HG03575 (cell line): ENCODE results near the gene CETN3.

Experiments
- ATAC-seq: cut with Tn5 transposase; IDR thresholded peaks from one replicate; pipeline ENCODE4 v1.9.1; 2021; ENCODE audit not compliant: unreplicated experiment, insufficient number of reproducible peaks, low FRiP score; ENCODE audit errors: extremely low read depth

Gene CETN3

DNA sequence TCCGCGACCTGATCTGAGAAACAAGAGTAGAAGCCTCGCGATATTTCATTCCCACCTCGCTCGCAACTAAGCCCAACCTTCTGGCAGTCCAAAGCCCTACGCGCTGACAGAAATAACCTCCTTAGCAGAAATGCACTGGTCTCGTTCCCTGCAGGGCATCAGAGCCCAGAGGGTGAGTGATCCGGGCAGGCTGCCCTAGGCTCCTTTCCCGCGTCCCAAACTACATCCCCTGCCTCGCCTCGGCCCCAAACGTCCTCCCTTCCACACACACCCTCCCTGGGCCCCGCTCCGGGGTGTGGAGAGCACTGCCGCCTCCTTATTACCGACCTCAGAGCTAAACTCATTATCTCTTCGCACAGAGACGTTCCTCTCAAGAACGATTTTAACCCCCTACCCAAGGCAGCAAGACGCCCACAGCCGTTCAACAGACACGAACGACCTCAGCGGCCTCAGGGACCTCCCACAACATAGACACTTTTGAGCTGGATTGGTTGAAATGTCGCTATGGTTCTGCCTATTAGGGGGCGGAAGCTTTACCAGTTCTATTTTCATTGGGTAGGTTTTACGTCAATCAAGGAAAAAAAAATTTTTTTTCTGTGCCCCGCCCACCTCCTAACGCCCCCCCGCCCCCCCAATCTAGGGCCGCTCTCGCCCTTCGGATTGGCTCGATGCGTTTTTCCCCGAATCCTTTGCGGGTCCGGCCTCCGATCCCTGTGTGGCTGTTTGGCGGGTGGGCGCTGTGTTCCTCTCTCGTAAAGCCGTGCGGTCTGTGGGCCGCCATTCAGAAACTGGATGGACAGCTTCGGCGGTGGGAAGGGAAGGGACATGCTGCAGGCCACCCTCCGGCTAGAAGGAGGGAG is at the start of gene CETN3:
Gene CETN3 (minus strand): TSS at position 439 of the 860 bp plus-strand sequence. CDS start 95 bp downstream, at position 344.
- peak; percentile 90 for ATAC-seq

DNA sequence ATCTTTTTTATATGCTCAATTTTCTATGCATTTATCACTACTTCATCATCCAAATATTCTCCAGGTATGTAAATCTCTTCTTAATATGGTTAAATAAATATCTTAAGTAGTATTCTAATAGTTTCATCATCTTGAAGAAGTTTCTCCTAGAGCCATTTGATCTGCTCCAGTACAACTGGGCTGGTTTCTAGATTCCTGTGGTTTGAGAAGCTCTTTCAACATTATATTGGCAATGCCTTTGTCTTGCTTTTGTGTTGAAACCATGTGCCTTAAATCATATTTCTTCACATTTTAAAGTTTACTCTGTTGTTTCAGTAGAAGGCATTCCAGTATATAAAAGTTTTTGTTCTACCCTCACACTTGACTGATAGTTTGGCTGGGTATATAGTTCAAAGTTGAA is 37.4 kb upstream of the CETN3 start:
- ATAC-seq: no peak

DNA sequence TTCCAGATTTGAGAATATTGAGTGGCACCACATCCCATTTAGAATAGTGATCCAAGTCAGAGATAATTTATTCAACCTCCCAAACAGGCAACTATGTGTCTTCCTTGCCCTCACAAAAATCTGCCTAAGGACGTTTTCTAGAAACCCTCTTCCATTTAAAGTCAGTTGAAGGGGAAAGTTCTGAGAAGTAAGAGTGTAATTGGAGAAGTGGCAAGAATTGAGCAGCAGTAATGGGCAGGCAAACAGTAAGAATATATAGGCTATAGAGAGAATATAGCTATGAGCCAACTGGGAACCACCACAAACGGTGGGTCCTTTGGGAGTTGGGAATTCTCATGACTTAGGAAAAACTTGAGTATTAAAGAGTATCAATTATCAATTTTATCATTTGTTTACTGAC is 31.1 kb upstream of the CETN3 start:
- no peak for ATAC-seq

DNA sequence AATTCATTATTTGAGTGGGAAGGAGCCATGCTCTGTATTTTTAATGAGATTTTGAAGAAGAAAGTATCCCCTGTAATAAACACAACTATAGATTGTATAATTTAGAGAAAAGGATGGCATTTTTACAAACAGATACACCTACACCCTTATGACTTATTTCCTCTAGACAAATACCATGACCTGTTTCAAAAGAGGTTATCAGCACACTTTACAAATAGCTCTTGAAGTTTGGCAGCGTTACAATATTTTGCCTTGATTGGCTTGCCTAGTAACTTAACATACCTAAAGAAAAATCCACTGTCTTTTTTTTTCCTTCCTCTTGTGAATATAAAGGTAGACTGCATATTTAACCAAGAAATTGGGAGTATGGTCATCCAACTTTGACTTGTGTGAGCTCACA is 28.5 kb upstream of the CETN3 start:
- ATAC-seq: no peak

DNA sequence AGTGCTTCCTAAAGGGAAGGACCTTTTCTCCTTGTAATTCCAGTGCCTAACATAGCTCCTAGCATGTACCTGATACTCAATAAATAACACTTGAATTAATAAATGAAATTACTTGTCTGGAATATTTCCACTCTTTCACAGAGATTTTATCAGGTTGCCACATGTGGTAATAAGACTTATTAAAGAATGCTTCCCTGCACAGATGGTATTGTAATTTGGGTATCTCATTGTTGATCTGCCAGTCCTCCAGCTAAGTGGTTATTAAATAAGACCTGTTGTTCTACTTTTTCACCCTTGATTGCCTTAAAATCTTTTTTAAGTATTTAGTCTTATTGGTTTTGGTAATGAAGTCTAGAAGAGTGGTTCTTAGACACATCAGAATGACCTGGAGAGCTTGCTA is 28.1 kb upstream of the CETN3 start:
- no peak for ATAC-seq

DNA sequence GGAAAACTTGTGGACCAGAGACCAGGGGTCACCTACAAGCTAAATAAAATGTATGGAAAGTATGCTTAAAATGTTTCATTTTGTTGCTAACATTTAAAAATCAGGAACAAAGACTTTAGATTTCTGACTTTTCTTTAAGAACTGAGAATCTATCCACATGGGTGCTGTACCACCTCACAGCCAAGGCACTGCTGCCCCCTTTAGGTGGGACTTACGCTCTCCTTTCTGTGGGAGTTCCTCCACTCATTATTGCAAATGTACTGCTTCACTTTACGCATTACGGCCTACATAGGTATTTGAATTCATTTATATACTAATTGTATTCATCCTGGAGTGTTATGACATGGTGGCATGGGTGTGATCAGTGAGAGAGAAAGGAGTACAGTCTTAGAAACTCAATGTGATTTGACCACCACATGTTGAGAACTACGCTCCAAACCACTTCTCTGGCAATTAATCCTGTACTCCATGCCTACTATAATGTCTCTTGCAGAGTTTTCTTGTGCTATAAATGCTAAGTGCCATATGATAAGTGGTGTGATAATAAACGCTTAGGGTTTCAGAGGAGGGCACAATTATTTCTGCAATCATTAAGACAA is 24.7 kb upstream of the CETN3 start:
- ATAC-seq: no peak

DNA sequence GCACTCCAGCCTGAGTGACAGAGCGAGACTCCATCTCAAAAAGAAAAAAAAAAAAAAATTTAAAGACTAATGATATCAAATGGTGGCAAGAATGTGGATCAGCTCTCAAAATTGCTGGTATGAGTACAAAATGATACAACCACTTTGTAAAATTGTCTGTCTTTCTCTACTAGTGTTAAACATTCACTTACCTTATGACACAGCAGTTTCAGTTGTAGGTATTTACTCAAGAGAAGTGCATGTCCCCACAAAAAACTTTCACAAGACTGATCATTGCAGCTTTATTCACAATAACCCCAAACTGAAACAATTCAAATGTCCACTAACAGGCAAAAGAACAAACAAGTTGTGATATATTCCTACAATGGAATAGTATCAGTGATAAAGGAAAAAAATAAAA is 14.7 kb upstream of the CETN3 start:
- ATAC-seq: no peak

DNA sequence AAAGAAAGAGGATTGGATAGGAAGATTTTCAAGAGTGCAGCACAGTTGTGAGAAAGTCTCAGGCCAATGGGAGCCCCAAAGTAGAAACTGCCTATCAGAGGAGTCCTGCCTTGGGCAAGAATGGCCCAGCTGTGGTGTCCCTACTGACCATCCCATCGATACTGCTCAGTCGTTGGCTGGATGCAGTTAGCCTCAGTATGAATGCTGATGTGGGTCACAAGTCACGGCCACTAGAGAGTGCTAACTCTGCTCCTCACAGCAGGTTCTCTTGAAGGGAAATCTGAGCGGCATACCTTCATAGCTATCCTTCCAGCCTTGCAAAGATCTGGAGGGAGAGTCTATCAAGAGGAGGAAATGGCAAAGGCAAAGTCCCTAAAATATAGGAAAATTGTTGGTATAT is 11.6 kb upstream of the CETN3 start:
- ATAC-seq: no peak

DNA sequence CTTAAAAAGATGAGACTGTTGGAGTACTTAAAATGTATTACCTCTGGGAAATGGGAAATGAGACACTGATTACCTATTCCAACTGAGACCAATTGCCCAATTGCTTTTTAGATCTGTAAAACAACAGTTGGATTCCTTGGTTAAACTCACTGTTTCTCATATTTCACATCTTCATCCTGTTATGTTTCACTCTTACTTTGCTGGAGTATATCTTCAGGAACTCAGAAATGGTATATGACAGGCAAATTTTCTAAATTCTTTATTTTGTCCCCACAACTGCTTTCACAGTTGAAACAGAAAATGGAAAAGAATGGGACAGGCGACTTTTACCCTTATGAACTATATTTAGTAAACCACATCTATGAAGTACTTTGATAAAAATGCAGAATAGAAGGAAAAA is 8.7 kb upstream of the CETN3 start:
- ATAC-seq: no peak

DNA sequence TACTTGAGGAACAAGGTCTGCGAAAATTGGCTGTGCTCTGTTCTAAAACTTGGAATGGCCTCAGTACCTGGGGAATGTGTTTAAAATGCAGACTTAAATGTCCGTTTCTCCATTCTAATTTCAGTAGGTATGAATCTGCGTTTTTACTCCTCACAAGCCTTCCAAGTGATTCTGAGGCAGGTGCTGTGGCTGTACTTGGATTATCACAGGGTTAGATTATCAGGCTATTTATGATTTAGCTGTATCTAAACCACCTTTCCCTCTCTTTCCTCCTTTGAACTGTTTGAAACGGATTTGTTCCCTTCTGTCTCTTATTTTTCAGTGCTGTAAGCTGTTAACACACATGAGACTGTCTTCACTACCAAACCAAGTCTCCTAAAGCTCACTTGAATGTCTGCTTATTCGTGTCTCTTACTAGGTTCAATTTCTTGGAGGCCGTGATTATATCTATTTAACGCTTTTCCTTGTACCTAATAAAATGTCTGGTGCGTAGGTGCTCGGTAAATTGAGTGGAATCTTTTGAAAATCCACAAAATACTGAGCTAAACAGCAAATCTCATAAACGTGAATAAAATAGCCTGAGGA is 714 bp upstream of the CETN3 start:
- ATAC-seq: peak; percentile 0

DNA sequence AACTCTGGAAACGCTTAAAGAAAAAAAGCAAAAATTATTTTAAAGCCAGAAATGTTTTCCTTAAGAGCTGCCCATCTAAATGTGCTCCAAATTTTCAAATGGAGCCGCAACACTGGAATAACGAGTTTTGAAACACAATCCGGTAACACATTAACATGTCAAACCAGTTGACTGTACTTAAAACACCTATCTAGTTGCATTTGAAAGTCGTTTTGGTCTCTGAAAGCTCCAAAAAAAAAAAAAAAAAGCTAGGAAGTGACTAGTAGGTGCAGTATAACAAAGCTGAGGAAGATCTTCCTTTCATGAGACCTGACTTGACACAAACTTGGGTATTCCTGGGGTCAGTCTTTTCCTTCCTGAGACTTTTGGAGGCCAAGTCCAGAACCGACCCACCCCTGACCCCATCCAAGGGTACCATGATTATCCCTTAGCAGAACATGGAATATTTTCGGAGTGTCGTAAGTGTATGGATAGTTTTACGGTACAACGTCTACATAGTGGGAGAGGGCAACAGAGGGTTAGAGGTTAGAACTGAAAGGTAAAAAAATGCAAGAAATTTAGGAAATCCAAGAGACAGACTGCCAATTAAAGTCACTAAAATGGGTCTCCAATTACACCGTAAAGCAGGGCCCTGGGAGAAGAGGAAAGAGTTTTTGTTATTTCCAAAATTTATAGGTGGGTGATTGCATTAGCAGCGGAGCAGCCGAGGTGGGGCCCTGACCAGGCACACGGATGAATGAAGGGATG is 812 bp downstream of the CETN3 start:
- ATAC-seq: no peak

DNA sequence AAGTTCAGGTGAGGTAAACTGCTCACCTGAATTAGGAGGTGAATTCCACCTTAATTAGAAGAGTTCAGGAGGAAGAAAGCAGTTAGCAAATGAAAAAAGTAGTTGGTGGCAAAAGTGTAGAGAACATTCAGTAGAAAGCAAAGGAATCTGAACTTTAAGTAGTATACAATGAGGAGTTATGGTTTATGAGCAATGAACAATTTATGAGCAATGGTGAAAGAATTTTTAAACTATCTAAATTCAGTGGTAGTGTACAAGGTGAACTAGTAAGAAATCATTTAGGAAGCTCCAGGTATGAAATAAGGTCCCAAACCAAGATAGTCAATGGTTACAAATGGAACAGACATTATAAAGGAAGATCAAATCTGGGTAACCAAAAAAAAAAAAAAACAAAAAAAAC is 3.1 kb downstream of the CETN3 start:
- no peak for ATAC-seq

DNA sequence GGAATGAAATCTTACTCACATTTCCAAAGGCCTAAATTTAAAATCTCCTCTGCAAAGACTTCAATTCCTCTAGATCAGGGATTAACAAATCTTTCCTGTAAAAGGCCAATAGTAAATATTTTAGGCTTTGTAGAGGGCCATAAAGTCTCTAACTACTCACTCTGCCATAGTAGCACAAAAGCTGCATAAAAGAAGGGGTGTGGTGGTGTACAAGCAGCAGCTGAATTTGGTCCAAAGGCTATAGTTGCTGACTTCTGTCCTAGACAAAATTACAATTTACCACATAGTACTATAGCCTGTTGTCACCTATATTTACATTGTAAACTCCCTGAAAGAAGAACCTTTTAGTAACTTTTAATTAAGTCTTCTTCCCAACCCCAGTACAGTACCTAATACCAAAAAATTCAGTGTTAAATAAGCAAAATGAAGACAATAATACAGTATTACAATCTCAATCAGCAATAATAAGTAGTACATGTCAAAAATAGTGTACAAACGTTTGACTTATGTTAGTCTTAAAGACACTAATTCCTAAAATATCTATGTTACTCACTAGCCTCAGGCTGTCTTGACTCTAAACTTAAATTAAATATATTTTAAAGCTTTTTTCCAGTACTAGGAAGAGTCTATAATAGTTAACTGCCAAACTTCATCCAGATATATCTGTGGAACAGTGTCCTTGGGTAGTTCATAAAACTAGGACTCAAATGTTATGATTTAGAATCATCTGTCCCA is 6.9 kb downstream of the CETN3 start:
- no peak for ATAC-seq

DNA sequence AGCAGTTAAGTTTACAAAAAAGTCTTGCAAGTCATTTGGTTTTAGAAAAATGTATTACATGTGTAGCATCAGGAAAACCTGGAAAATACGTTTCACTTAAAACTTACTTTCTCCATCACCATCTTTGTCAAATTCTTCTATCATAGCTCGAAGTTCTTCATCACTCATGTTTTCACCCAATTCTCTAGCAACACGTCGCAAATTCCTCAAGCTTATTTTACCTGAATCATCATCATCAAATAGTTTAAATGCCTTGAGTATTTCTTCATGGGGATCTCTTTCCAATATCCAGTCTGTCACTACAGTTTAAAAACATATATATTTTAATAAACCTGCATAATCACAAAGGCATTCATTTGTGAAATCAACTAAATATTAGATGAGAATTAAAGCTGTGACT is 10.3 kb downstream of the CETN3 start:
- no peak for ATAC-seq

DNA sequence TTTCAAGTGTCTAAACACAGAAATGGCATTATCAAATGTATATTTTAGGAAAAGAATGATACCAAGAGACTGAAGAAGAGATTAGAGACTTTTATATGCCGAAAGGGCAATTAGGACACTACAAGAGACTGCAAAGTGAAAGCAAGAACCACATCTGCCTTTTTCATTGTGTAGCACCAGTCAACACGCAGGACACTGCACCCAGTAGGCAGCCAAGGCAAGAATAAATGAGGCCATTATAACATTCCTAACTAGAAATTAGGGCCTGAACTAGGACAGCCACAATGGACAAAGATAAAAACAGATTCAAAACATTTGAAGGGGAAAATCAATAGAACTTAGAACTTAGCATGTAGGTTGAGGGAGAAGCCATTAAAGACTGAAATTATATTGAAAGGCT is 10.8 kb downstream of the CETN3 start:
- ATAC-seq: no peak

DNA sequence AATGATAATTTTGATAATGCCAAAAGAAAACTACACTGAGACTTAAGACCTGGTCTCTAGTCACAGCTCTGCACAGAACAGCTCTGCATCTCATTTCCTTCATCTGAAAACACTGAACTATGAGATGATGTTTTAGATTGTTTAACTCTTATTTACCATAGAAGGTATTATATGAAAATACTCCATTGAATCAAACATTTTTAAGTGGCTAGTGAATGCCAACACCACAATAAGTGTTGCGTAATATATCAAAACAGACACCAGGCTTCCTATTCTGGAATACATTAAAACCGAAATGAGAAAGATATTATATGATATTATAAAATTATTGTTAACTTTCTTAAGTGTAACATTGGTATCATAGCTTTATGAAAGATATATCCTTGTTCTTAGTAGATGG is 14.6 kb downstream of the CETN3 start:
- no peak for ATAC-seq

DNA sequence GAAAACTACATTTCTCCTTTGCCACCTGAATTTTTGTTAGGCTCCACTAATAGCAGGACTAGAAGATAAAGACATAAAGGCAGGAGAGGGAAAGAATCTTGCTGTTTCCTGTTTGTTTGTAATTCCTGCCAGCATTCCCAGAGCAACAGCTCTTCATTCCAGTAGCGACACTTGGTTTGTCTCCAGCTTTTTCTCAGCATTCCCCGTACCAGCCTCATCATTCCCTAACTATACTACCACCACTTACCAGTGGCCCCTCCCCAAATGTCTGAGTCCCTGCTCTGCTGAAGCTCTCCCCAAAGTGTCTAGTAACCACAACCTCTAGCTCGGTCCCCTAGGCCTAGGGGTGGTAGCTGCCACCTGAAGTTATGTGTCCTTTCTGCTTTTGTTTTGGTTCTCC is 18.6 kb downstream of the CETN3 start:
- ATAC-seq: no peak

DNA sequence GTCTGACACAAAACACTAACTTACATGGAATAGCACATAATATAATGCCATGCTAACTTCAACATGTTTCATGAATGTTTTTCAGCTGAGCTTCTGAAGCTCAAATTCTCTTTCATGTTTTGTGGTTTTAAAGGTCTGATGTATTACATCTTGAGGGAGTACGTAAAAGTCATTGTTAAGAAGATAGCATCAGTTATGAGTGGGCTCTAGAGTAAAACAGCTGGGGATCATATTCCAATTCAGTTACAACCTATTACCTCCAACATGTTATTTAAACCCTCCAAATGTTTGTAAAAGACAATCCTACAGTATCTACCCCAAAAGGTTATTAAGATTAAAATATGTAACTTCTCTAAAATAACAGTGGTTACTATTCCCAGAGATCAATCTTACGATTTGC is 19.2 kb downstream of the CETN3 start:
- no peak for ATAC-seq

DNA sequence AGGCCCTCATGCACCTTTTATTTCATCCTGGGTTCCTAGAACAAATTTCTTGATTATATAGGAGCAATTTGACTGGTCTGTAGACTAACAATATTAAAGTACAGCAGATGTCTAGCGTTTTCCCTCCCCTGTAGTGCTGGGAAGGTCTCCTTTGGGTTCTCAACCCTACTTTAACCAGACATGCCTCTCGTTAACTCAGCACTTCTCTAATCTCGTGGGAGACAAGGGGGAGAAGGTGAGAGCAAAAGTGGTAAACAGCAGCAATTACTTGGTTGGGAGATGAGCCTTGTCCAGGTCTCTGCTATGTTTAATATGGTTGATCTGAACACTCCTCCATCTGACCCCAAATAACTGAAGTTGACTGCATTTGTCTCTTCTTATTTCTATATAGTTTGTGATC is 22.0 kb downstream of the CETN3 start:
- ATAC-seq: no peak
